Left lung (tissue), 10 donors: ENCODE measurements around the gene XCL2. TPM values are rescaled to one million over a fixed set of nuclear protein-coding genes. Genes with fewer than 3 reads are reported as not detected.
"Not testable (repeated sequence)": the region's sequence is repeated elsewhere in the genome, so short reads cannot be mapped to it uniquely, and the experiment has no call there.

ENCODE experiments used
- ATAC-seq: fragments of 200-7000 bp; cut with Tn5 transposase; one replicate; pipeline ENCODE4 v1.9.1; 2020; ENCODE audit warnings: moderate library complexity
- DNase-seq, 4 donors: peaks; one replicate each; pipeline ENCODE4 v3.0.0-alpha.2; 2013 to 2020
- H3K27ac ChIP-seq, 2 donors: fragments of 200-600 bp; sonication (generic) in 1 of 2; one replicate each; pipeline versions ENCODE4 v1.5.0 to v1.8.0; 2020 to 2021
- H3K27me3 ChIP-seq, 2 donors: fragments of 200-600 bp; sonication (generic) in 1 of 2; one replicate each; pipeline versions ENCODE4 v1.5.0 to v1.8.0; 2020 to 2021
- H3K36me3 ChIP-seq, 2 donors: fragments of 200-600 bp; sonication (generic) in 1 of 2; one replicate each; pipeline versions ENCODE4 v1.5.0 to v1.8.0; 2020 to 2021
- H3K4me1 ChIP-seq, 2 donors: fragments of 200-600 bp; one replicate each; pipeline ENCODE4 v1.8.0; 2021
- H3K4me3 ChIP-seq, 2 donors: fragments of 200-600 bp; sonication (generic) in 1 of 2; one replicate each; pipeline versions ENCODE4 v1.5.0 to v1.8.0; 2020 to 2021; ENCODE audit warnings: mild to moderate bottlenecking in 1 of 2
- H3K9me3 ChIP-seq, 2 donors: fragments of 200-600 bp; sonication (generic) in 1 of 2; one replicate each; pipeline versions ENCODE4 v1.5.0 to v1.8.0; 2020 to 2021
- CTCF ChIP-seq, 2 donors: fragments of 200-600 bp; sonication (generic) in 1 of 2; IDR thresholded peaks; one replicate each; pipeline versions ENCODE4 v1.5.0 to v1.8.0; 2021; ENCODE audit warnings: antibody characterized with exemption in 2 of 2
- intact Hi-C, 2 donors: fragments of 100-400 bp; cut with DNase I; formaldehyde crosslinking; loops; one replicate each; pipeline versions ENCODE4 v1.11.2 to v1.14.2; 2022
- polyA plus RNA-seq, 6 donors: library from polyadenylated mRNA; unstranded; fragments of 120-200 nt; gene quantifications; one replicate each; pipeline ENCODE4 v1.2.1, GENCODE V29; 2013; ENCODE audit not compliant: insufficient read length in 6 of 6
- total RNA-seq, 2 donors: library from RNA; stranded (reverse); fragmentation: NEBNext Ultra II Directional; extraction: Animal tissue kit (Norgen Biotek cat#: 25700); gene quantifications; one replicate each; pipeline ENCODE4 v1.2.1, GENCODE V29; 2021
- donor health status: DM: no; HTN: yes; CAD: no.
- donor health status: DM: no; HTN: no; CAD: no.

The XCL2 gene
- total and polyA plus RNA-seq, 8 donors = 0.39 to 1.5 (median 0.89) TPM; not detected in 1

DNA sequence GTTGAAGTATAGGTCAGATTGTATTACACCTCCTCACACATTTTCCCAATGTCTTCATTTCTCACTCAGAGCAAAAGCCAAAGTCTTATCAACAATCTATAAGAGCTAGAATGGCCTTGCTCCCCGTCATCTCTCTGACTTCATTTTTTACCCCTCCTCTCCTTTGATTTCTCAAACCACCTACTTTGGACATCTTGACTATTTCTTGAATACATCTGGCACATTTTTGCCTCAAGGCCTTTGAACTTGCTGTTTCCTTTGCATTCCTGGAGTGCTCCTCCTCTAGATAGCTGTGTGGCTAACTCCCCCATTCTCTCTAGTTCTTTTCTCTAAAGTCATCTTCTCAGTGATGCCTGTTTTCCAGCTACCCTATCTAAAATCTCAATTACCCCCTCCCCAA is 7.2 kb upstream of the XCL2 start:
- no peaks in the 10 kb centered on the region for H3K9me3 ChIP-seq
- intact Hi-C loops = no loop called here
- H3K4me3 ChIP-seq = no peak overlapping the region
- ATAC-seq (no peak), DNase-seq (no peak)
- no peak for TF ChIP-seq CTCF (IDR thresholded peaks at IDR 0.05)
- H3K36me3 ChIP-seq = no peaks in the 10 kb centered on the region
- no peak overlapping the region for H3K27ac ChIP-seq
- no peaks in the 10 kb centered on the region for H3K27me3 ChIP-seq
- no peaks in the 10 kb centered on the region for H3K4me1 ChIP-seq

GRCh38 chr1:168546553-168546895 is 2.7 kb upstream of the XCL2 start:
- intact Hi-C loops, H3K4me1 ChIP-seq: not testable (repeated sequence)

GRCh38 chr1:168545678-168546552 is 2.1 kb upstream of the XCL2 start:
- H3K27ac ChIP-seq, H3K36me3 ChIP-seq, H3K4me3 ChIP-seq, intact Hi-C loops, H3K4me1 ChIP-seq, H3K27me3 ChIP-seq, DNase-seq, H3K9me3 ChIP-seq: not testable (repeated sequence)
- peak; percentile 88 for ATAC-seq
- TF ChIP-seq CTCF (IDR thresholded peaks at IDR 0.05) = peak; percentile 15 to 47

More at GRCh38 chr1:168546553-168546895, 2.7 kb upstream of the XCL2 start:
- not testable (repeated sequence) for H3K36me3 ChIP-seq, ATAC-seq, DNase-seq, H3K27me3 ChIP-seq, H3K9me3 ChIP-seq, H3K4me3 ChIP-seq, H3K27ac ChIP-seq

- H3K27ac ChIP-seq, H3K27me3 ChIP-seq, H3K9me3 ChIP-seq, ATAC-seq, DNase-seq, H3K36me3 ChIP-seq, intact Hi-C loops, H3K4me3 ChIP-seq, H3K4me1 ChIP-seq: not testable (repeated sequence)
Measured at GRCh38 chr1:168542978-168543377, 819 bp downstream of the XCL2 start.

GRCh38 chr1:168540798-168541197 is 3.0 kb downstream of the XCL2 start:
- H3K36me3 ChIP-seq, H3K9me3 ChIP-seq, intact Hi-C loops, H3K4me1 ChIP-seq, H3K27ac ChIP-seq, DNase-seq, H3K27me3 ChIP-seq, ATAC-seq, H3K4me3 ChIP-seq: not testable (repeated sequence)

DNA sequence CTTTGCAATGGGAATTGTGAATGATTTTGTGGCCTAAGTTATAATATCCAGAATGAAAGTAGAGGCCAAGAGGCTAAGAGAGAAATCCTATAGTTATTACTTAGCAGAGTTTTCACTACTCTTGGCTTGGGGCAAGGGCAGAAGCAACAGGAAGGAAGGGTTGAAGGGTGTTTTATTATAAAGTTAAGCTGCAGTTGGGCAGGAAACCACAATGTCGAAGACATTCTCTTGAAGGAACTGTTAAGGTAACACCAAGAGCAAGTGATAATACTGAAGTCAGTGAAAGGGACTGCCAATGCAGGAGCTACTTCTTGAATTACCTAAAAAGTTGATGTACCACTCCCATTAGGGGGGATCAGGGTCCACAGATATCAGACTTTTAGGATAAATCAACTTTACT is 8.3 kb downstream of the XCL2 start:
- Histone ChIP-seq H3K4me3 (no peak overlapping the region), H3K27me3 (no peaks in the 10 kb centered on the region), H3K4me1 (peaks cover 0 to 15% of the 10 kb centered on the region in 2 donors), H3K9me3 (no peaks in the 10 kb centered on the region), H3K27ac (peak overlapping the region in 1 of 2 donors; percentile 64), H3K36me3 (no peaks in the 10 kb centered on the region)
- intact Hi-C loops = no loop called here
- no peak for TF ChIP-seq CTCF (IDR thresholded peaks at IDR 0.05)
- DNase-seq (no peak), ATAC-seq (no peak)
